SU-DHL-6 (cell line): ENCODE results near the gene KCNN1.

Source experiments
- H2AFZ ChIP-seq: fragments of 200-600 bp; sonication (generic); 2 replicates; pipeline ENCODE4 v1.6.1; 2014; ENCODE audit warnings: low read depth, mild to moderate bottlenecking, moderate library complexity, mixed read lengths, antibody characterized with exemption, low read length; ENCODE audit not compliant: severe bottlenecking
- H3F3A ChIP-seq: fragments of 200-600 bp; shearing (Covaris generic); 2 replicates; pipeline ENCODE4 v1.6.0; 2016; ENCODE audit warnings: antibody characterized with exemption, mild to moderate bottlenecking; ENCODE audit not compliant: insufficient read depth
- H3K27ac ChIP-seq: fragments of 200-600 bp; sonication (generic); 2 replicates; pipeline ENCODE4 v1.5.1; 2016; ENCODE audit warnings: low read depth, mild to moderate bottlenecking, low read length, moderate library complexity, mixed read lengths
- H3K27me3 ChIP-seq: fragments of 200-600 bp; sonication (generic), shearing (Covaris generic); 2 replicates; pipeline ENCODE4 v1.6.0; 2014; ENCODE audit warnings: mild to moderate bottlenecking, low read length
- H3K36me3 ChIP-seq: fragments of 200-600 bp; sonication (generic); 2 replicates; pipeline ENCODE4 v1.6.1; 2014; ENCODE audit warnings: mild to moderate bottlenecking, low read length, mixed read lengths
- H3K4me2 ChIP-seq: fragments of 300-600, 200-600 bp; shearing (Covaris generic), sonication (generic); 2 replicates; pipeline ENCODE4 v1.6.0; 2014; ENCODE audit warnings: low read length, low read depth, mild to moderate bottlenecking; ENCODE audit not compliant: poor library complexity, severe bottlenecking
- H3K4me3 ChIP-seq: fragments of 200-600 bp; sonication (generic); 2 replicates; pipeline ENCODE4 v1.5.1; 2014; ENCODE audit warnings: antibody characterized with exemption, low read length, mild to moderate bottlenecking, mixed read lengths; ENCODE audit not compliant: insufficient read depth, poor library complexity, severe bottlenecking
- H3K79me2 ChIP-seq: fragments of 200-600 bp; sonication (generic); 2 replicates; pipeline ENCODE4 v1.6.1; 2014; ENCODE audit warnings: mild to moderate bottlenecking, low read length, moderate library complexity; ENCODE audit not compliant: insufficient read depth
- H3K9ac ChIP-seq: fragments of 200-600 bp; sonication (generic); 2 replicates; pipeline ENCODE4 v1.7.0; 2014; ENCODE audit warnings: mild to moderate bottlenecking, low read length
- H3K9me2 ChIP-seq: fragments of 200-600 bp; sonication (generic); replicated peaks from 2 replicates; pipeline ENCODE4 v1.6.1; 2014; ENCODE audit warnings: low read length; ENCODE audit not compliant: insufficient read depth
- H3K9me3 ChIP-seq: fragments of 200-600 bp; sonication (generic); 2 replicates; pipeline ENCODE4 v1.6.1; 2014; ENCODE audit warnings: low read length, mixed read lengths; ENCODE audit not compliant: insufficient read depth
- H4K20me1 ChIP-seq: fragments of 200-600 bp; sonication (generic); 2 replicates; pipeline ENCODE4 v1.6.1; 2014; ENCODE audit warnings: low read depth, mild to moderate bottlenecking, antibody characterized with exemption, low read length, moderate library complexity, mixed read lengths
- CTCF ChIP-seq: fragments of 200-600 bp; sonication (generic); IDR thresholded peaks from one replicate; pipeline ENCODE4 v1.5.1; 2017; ENCODE audit warnings: antibody characterized with exemption, mild to moderate bottlenecking, low read length, moderate library complexity; ENCODE audit not compliant: insufficient read depth, poor library complexity, severe bottlenecking
- EZH2phosphoT487 ChIP-seq: fragments of 200-600 bp; sonication (generic), shearing (Covaris generic); conservative IDR thresholded peaks from 2 replicates; pipeline ENCODE4 v1.6.1; 2018; ENCODE audit warnings: mild to moderate bottlenecking, antibody characterized with exemption, low read length, moderate library complexity, mixed read lengths

The KCNN1 gene

GRCh38 chr19:17944301-17944700 is 22.6 kb upstream of the KCNN1 start:
- no peaks in the 10 kb centered on the region for H4K20me1 ChIP-seq
- TF ChIP-seq CTCF (no peak), EZH2phosphoT487 (no peak)
- H3K9ac ChIP-seq, result no peak overlapping the region
- H3K27me3 ChIP-seq, result no peaks in the 10 kb centered on the region
- H3F3A ChIP-seq, result peaks cover 16% of the 10 kb centered on the region
- no peak overlapping the region for H3K4me3 ChIP-seq
- no peaks in the 10 kb centered on the region for H3K79me2 ChIP-seq
- H3K36me3 ChIP-seq, result no peaks in the 10 kb centered on the region
- no peaks in the 10 kb centered on the region for H3K9me2 ChIP-seq
- H2AFZ ChIP-seq, result no peak overlapping the region
- H3K27ac ChIP-seq, result no peak overlapping the region
- no peak overlapping the region for H3K4me2 ChIP-seq
- H3K9me3 ChIP-seq, result no peaks in the 10 kb centered on the region

GRCh38 chr19:17946965-17947784 is 19.7 kb upstream of the KCNN1 start:
- no peaks in the 10 kb centered on the region for H3K27me3 ChIP-seq
- H4K20me1 ChIP-seq, result no peaks in the 10 kb centered on the region
- TF ChIP-seq CTCF (no peak), EZH2phosphoT487 (no peak)
- no peaks in the 10 kb centered on the region for H3K79me2 ChIP-seq
- H3K9me3 ChIP-seq, result no peaks in the 10 kb centered on the region
- H3K36me3 ChIP-seq, result no peaks in the 10 kb centered on the region
- peak overlapping the region; percentile 88 for H2AFZ ChIP-seq
- H3F3A ChIP-seq, result peaks cover 18% of the 10 kb centered on the region
- peak overlapping the region; percentile 68 for H3K27ac ChIP-seq
- H3K4me2 ChIP-seq, result peak overlapping the region; percentile 80
- peak overlapping the region; percentile 51 for H3K4me3 ChIP-seq
- H3K9ac ChIP-seq, result peak overlapping the region; percentile 56
- H3K9me2 ChIP-seq, result no peaks in the 10 kb centered on the region

GRCh38 chr19:17947815-17948513 is 18.9 kb upstream of the KCNN1 start:
- no peaks in the 10 kb centered on the region for H3K9me3 ChIP-seq
- H3K4me2 ChIP-seq, result peak overlapping the region; percentile 80
- H3K4me3 ChIP-seq, result peak overlapping the region; percentile 57
- H3K9me2 ChIP-seq, result no peaks in the 10 kb centered on the region
- peak overlapping the region; percentile 39 for H2AFZ ChIP-seq
- peak overlapping the region; percentile 52; the same call in 1 of the 2 replicates for H3K9ac ChIP-seq
- no peaks in the 10 kb centered on the region for H4K20me1 ChIP-seq
- H3K27me3 ChIP-seq, result no peaks in the 10 kb centered on the region
- H3K79me2 ChIP-seq, result no peaks in the 10 kb centered on the region
- H3F3A ChIP-seq, result peaks cover 18% of the 10 kb centered on the region
- no peak for TF ChIP-seq CTCF
- H3K36me3 ChIP-seq, result no peaks in the 10 kb centered on the region
- 0 out of 2 replicates have a peak overlapping the region, but pooled peaks have one; percentile 4 for H3K27ac ChIP-seq
